Measurements from ENCODE around the gene JADE3.
A peak's percentile ranks its signal among the peaks of the same experiment; 100 is the strongest.

The JADE3 gene

GRCh38 chrX:46912098-46912602 lies at the start of gene JADE3:
TSS of gene JADE3 (plus strand) at chrX:46912421. CDS start at chrX:46984895, 72,474 bp downstream.
- DNase-seq (ENCODE audit: low read depth) = no peak

GRCh38 chrX:46863072-46863471 lies 49.1 kb upstream of the JADE3 start:
- no peak for DNase-seq (ENCODE audit: low read depth)

- DNase-seq (ENCODE audit: low read depth) = no peak
Observed at GRCh38 chrX:46864606-46865005, 47.6 kb upstream of the JADE3 start.

GRCh38 chrX:46865281-46865680 lies 46.9 kb upstream of the JADE3 start:
- DNase-seq (ENCODE audit: low read depth) = no peak

- DNase-seq (ENCODE audit: low read depth) = no peak
Observed at GRCh38 chrX:46866726-46867125, 45.5 kb upstream of the JADE3 start.

- DNase-seq (ENCODE audit: low read depth) = no peak
Observed at GRCh38 chrX:46873746-46874145, 38.5 kb upstream of the JADE3 start.

GRCh38 chrX:46876901-46877300 lies 35.3 kb upstream of the JADE3 start:
- no peak for DNase-seq (ENCODE audit: low read depth)

GRCh38 chrX:46882266-46882665 lies 30.0 kb upstream of the JADE3 start:
- no peak for DNase-seq (ENCODE audit: low read depth)

- DNase-seq (ENCODE audit: low read depth) = no peak
Observed at GRCh38 chrX:46884799-46885198, 27.4 kb upstream of the JADE3 start.

GRCh38 chrX:46898207-46898606 lies 14.0 kb upstream of the JADE3 start:
- DNase-seq (ENCODE audit: low read depth) = no peak

- DNase-seq (ENCODE audit: low read depth) = peak; percentile 32
Observed at GRCh38 chrX:46903458-46904242, 8.6 kb upstream of the JADE3 start.

GRCh38 chrX:46904626-46905025 lies 7.6 kb upstream of the JADE3 start:
- no peak for DNase-seq (ENCODE audit: low read depth)

- DNase-seq (ENCODE audit: low read depth) = no peak
Observed at GRCh38 chrX:46910415-46910814, 1.8 kb upstream of the JADE3 start.

GRCh38 chrX:46912603-46913491 lies 626 bp downstream of the JADE3 start:
- no peak for DNase-seq (ENCODE audit: low read depth)

GRCh38 chrX:46913667-46914066 lies 1.4 kb downstream of the JADE3 start:
- DNase-seq (ENCODE audit: low read depth) = no peak

- DNase-seq (ENCODE audit: low read depth) = no peak
Observed at GRCh38 chrX:46916273-46916672, 4.1 kb downstream of the JADE3 start.

- DNase-seq (ENCODE audit: low read depth) = no peak
Observed at GRCh38 chrX:46917622-46918021, 5.4 kb downstream of the JADE3 start.

GRCh38 chrX:46918434-46918833 lies 6.2 kb downstream of the JADE3 start:
- no peak for DNase-seq (ENCODE audit: low read depth)

GRCh38 chrX:46920235-46920634 lies 8.0 kb downstream of the JADE3 start:
- no peak for DNase-seq (ENCODE audit: low read depth)

GRCh38 chrX:46922611-46923010 lies 10.4 kb downstream of the JADE3 start:
- no peak for DNase-seq (ENCODE audit: low read depth)

- no peak for DNase-seq (ENCODE audit: low read depth)
Observed at GRCh38 chrX:46927718-46928117, 15.5 kb downstream of the JADE3 start.

GRCh38 chrX:46929439-46930261 lies 17.4 kb downstream of the JADE3 start:
- DNase-seq (ENCODE audit: low read depth) = no peak
